Left ventricle myocardium inferior (tissue), 1 donor: ENCODE data around the gene GPC5. TPM values are rescaled to one million over a fixed set of nuclear protein-coding genes. Genes with fewer than 3 reads are reported as not detected.

Experiments
- DNase-seq: peaks from one replicate; pipeline ENCODE4 v3.0.0-alpha.2; 2020
- H3K27ac ChIP-seq: fragments of 200-600 bp; replicated peaks from 2 replicates; pipeline ENCODE4 v1.8.0; 2021
- H3K27me3 ChIP-seq: fragments of 200-600 bp; 2 replicates; pipeline ENCODE4 v1.8.0; 2021; ENCODE audit warnings: low read depth
- H3K36me3 ChIP-seq: fragments of 200-600 bp; 2 replicates; pipeline ENCODE4 v1.8.0; 2021
- H3K4me1 ChIP-seq: fragments of 200-600 bp; 2 replicates; pipeline ENCODE4 v1.8.0; 2021
- H3K4me3 ChIP-seq: fragments of 200-600 bp; 2 replicates; pipeline ENCODE4 v1.8.0; 2021; ENCODE audit warnings: mild to moderate bottlenecking, moderate library complexity
- H3K9me3 ChIP-seq: fragments of 200-600 bp; replicated peaks from 2 replicates; pipeline ENCODE4 v1.8.0; 2021
- CTCF ChIP-seq: fragments of 200-600 bp; IDR thresholded peaks from 2 replicates; pipeline ENCODE4 v1.8.0; 2021; ENCODE audit warnings: antibody characterized with exemption, mild to moderate bottlenecking, borderline replicate concordance
- intact Hi-C: fragments of 100-400 bp; cut with micrococcal nuclease; formaldehyde crosslinking; loops from one replicate; pipeline ENCODE4 v1.11.0; 2022
- total RNA-seq: library from RNA; stranded (reverse); fragmentation: NEBNext Ultra II Directional; extraction: Animal tissue kit (Norgen Biotek cat#: 25700); gene quantifications from one replicate; pipeline ENCODE4 v1.2.1, GENCODE V29; 2021
- donor health status: DM: no; HTN: yes; CAD: no; lungs with severe emphysema.

Gene GPC5
- total RNA-seq, 1 donor from 2014 or later, result 1.5 TPM

- no peak for DNase-seq
- Histone ChIP-seq H3K4me3 (no peak overlapping the region), H3K4me1 (no peaks in the 10 kb centered on the region), H3K36me3 (no peaks in the 10 kb centered on the region), H3K9me3 (no peaks in the 10 kb centered on the region), H3K27ac (no peak overlapping the region), H3K27me3 (no peaks in the 10 kb centered on the region)
- intact Hi-C loops, result no loop called here
- no peak for TF ChIP-seq CTCF
Observed at GRCh38 chr13:92177966-92178365, 779.5 kb downstream of the GPC5 start.

- Histone ChIP-seq H3K4me1 (no peaks in the 10 kb centered on the region), H3K27me3 (no peaks in the 10 kb centered on the region), H3K27ac (no peak overlapping the region), H3K36me3 (no peaks in the 10 kb centered on the region), H3K4me3 (no peak overlapping the region), H3K9me3 (no peaks in the 10 kb centered on the region)
- TF ChIP-seq CTCF, result no peak
- no peak for DNase-seq
- intact Hi-C loops, result no loop called here
Observed at GRCh38 chr13:92179223-92179622, 780.8 kb downstream of the GPC5 start.

- intact Hi-C loops, result no loop called here
- DNase-seq, result no peak
- peaks cover 9% of the 10 kb centered on the region for H3K9me3 ChIP-seq
- H3K36me3 ChIP-seq, result no peaks in the 10 kb centered on the region
- no peaks in the 10 kb centered on the region for H3K4me1 ChIP-seq
- peak; percentile 81 for TF ChIP-seq CTCF
- no peaks in the 10 kb centered on the region for H3K27me3 ChIP-seq
- H3K27ac ChIP-seq, result no peak overlapping the region
- H3K4me3 ChIP-seq, result no peak overlapping the region
Observed at GRCh38 chr13:92187378-92187989, 789.1 kb downstream of the GPC5 start.

- Histone ChIP-seq H3K36me3 (no peaks in the 10 kb centered on the region), H3K4me3 (no peak overlapping the region), H3K27me3 (no peaks in the 10 kb centered on the region), H3K9me3 (peaks cover 9% of the 10 kb centered on the region), H3K27ac (no peak overlapping the region), H3K4me1 (no peaks in the 10 kb centered on the region)
- intact Hi-C loops, result no loop called here
- TF ChIP-seq CTCF, result no peak
- no peak for DNase-seq
Observed at GRCh38 chr13:92188574-92188973, 790.2 kb downstream of the GPC5 start.

GRCh38 chr13:92196591-92197256 is 798.3 kb downstream of the GPC5 start:
- intact Hi-C loops, result no loop called here
- Histone ChIP-seq H3K36me3 (no peaks in the 10 kb centered on the region), H3K27ac (no peak overlapping the region), H3K9me3 (no peaks in the 10 kb centered on the region), H3K27me3 (no peaks in the 10 kb centered on the region), H3K4me3 (no peak overlapping the region), H3K4me1 (no peaks in the 10 kb centered on the region)
- no peak for DNase-seq
- no peak for TF ChIP-seq CTCF
